Vagina (tissue), 2 donors: ENCODE data around the gene CCDC112.

ENCODE experiments used
- POLR2A ChIP-seq, 2 donors: fragments of 450-650 bp; IDR thresholded peaks; one replicate each; pipeline ENCODE4 v1.6.1; 2017; ENCODE audit warnings: antibody characterized with exemption in 2 of 2, mild to moderate bottlenecking in 2 of 2, moderate library complexity in 2 of 2
- POLR2AphosphoS5 ChIP-seq, 2 donors: sonication (generic); formaldehyde crosslinking; IDR thresholded peaks; one replicate each; pipeline ENCODE4 v1.9.0; 2017; ENCODE audit warnings: antibody characterized with exemption in 2 of 2, mild to moderate bottlenecking in 2 of 2, low read depth in 1 of 2; ENCODE audit not compliant: insufficient read depth in 1 of 2
- TF ChIP-seq, protein P1 (sequence below), 3 experiments: fragments of 450-650 bp in 2 of 3; fragments of 200-600 bp in 1 of 3; sonication (generic) in 1 of 3; IDR thresholded peaks; one replicate each; pipeline ENCODE4 v1.5.1; 2017 to 2019; ENCODE audit warnings: antibody characterized with exemption in 3 of 3, mild to moderate bottlenecking in 2 of 3, moderate library complexity in 2 of 3

DNA sequence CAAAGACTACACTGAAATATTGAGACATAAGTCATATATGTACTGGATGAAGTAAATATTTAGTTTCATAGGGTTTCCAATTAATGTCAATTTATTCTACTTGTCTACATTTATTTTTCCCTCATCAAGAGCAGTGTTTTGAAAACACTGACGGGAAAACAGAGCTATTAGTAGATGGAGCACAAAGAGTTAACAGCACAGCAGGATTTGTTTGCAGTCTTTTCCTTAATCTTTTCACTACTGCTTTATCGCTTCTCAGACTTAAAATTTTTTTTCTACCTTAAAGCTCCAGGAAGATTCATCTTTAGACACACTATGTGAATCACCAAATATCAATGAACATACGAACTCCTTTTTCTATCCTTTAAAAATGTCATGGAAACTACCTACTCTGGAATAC, 59.4 kb downstream of the CCDC112 start:
- TF ChIP-seq, protein P1, sequence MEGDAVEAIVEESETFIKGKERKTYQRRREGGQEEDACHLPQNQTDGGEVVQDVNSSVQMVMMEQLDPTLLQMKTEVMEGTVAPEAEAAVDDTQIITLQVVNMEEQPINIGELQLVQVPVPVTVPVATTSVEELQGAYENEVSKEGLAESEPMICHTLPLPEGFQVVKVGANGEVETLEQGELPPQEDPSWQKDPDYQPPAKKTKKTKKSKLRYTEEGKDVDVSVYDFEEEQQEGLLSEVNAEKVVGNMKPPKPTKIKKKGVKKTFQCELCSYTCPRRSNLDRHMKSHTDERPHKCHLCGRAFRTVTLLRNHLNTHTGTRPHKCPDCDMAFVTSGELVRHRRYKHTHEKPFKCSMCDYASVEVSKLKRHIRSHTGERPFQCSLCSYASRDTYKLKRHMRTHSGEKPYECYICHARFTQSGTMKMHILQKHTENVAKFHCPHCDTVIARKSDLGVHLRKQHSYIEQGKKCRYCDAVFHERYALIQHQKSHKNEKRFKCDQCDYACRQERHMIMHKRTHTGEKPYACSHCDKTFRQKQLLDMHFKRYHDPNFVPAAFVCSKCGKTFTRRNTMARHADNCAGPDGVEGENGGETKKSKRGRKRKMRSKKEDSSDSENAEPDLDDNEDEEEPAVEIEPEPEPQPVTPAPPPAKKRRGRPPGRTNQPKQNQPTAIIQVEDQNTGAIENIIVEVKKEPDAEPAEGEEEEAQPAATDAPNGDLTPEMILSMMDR (IDR thresholded peaks at IDR 0.05) = no peak
- TF ChIP-seq POLR2AphosphoS5 (IDR thresholded peaks at IDR 0.05; ENCODE audit: insufficient read depth in 1 of 2, low read depth in 1 of 2) (no peak), POLR2A (IDR thresholded peaks at IDR 0.05) (no peak)
